GM12878 (cell line): ENCODE results near the gene NAE1.

Source experiments
- CREM ChIP-seq: IDR thresholded peaks from 2 replicates; pipeline ENCODE4 v1.6.1; 2014; ENCODE audit warnings: antibody characterized with exemption, low read depth
- CTCF ChIP-seq, 3 experiments: IDR thresholded peaks in 2 of 3; conservative IDR thresholded peaks in 1 of 3; 2 replicates each; pipeline ENCODE4 v1.5.1; 2011; ENCODE audit warnings: low read depth in 3 of 3, low read length in 3 of 3, mild to moderate bottlenecking in 3 of 3, control low read depth in 2 of 3, moderate library complexity in 2 of 3, inconsistent platforms in 1 of 3, mixed read lengths in 1 of 3; ENCODE audit not compliant: control insufficient read depth in 2 of 3, insufficient read depth in 1 of 3; ENCODE audit errors: extremely low read depth in 1 of 3
- EP300 ChIP-seq, 2 experiments: fragments of 150-350 bp in 1 of 2; IDR thresholded peaks; 2 replicates each; pipeline ENCODE4 v1.6.1; 2011 to 2012; ENCODE audit warnings: low read depth in 2 of 2, low read length in 2 of 2, borderline replicate concordance in 1 of 2, improper control_type of control experiment in 1 of 2, inconsistent platforms in 1 of 2; ENCODE audit not compliant: control insufficient read depth in 1 of 2
- POLR2AphosphoS5 ChIP-seq: IDR thresholded peaks from 2 replicates; pipeline ENCODE4 v1.6.1; 2011; ENCODE audit warnings: mild to moderate bottlenecking, low read length, inconsistent platforms
- SUZ12 ChIP-seq: fragments of 200-600 bp; sonication (generic); IDR thresholded peaks from one replicate; pipeline ENCODE4 v1.6.1; 2018; ENCODE audit warnings: antibody characterized with exemption, mild to moderate bottlenecking; ENCODE audit not compliant: unreplicated experiment
- TBL1XR1 ChIP-seq: IDR thresholded peaks from 2 replicates; pipeline ENCODE4 v1.6.1; 2012; ENCODE audit warnings: low read depth, low read length, improper control_type of control experiment

DNA sequence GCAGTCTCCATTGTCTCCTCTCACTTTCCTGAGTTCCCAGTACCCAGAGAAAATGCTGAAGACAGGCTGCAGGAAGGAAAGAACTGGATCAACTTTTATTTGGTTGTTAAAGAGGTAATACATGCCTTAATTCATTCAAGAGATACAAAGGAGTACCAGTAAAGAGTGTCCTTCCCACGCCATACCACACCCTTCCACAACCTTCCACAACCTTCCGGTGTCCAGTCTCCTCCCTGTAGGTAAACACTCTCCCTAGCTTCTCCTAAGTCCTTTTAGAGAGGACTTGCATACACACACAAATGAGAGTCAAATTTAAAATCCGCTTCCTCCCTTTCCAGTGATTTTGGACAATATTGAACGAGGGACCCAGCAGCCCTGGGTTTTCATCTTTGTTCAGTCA is 10.6 kb upstream of the NAE1 start:
- TF ChIP-seq TBL1XR1 (no peak), POLR2AphosphoS5 (no peak), CREM (no peak), CTCF (IDR thresholded peaks at IDR 0.05 in 2 of 3, conservative IDR thresholded peaks at IDR 0.05 in 1 of 3; ENCODE audit: control insufficient read depth in 2 of 3, extremely low read depth in 1 of 3, insufficient read depth in 1 of 3, low read depth in 3 of 3, low read length in 3 of 3) (no peak), EP300 (IDR thresholded peaks at IDR 0.05; ENCODE audit: borderline replicate concordance in 1 of 2, control insufficient read depth in 1 of 2, low read depth in 2 of 2, low read length in 2 of 2) (no peak), SUZ12 (no peak)
